NCI-H146 (cell line): ENCODE data around the gene BRD3OS.

ENCODE experiments used
- DNase-seq: peaks from one replicate; lab custom pipeline; 2025; lab: John Stamatoyannopoulos, UW

Gene BRD3OS

DNA sequence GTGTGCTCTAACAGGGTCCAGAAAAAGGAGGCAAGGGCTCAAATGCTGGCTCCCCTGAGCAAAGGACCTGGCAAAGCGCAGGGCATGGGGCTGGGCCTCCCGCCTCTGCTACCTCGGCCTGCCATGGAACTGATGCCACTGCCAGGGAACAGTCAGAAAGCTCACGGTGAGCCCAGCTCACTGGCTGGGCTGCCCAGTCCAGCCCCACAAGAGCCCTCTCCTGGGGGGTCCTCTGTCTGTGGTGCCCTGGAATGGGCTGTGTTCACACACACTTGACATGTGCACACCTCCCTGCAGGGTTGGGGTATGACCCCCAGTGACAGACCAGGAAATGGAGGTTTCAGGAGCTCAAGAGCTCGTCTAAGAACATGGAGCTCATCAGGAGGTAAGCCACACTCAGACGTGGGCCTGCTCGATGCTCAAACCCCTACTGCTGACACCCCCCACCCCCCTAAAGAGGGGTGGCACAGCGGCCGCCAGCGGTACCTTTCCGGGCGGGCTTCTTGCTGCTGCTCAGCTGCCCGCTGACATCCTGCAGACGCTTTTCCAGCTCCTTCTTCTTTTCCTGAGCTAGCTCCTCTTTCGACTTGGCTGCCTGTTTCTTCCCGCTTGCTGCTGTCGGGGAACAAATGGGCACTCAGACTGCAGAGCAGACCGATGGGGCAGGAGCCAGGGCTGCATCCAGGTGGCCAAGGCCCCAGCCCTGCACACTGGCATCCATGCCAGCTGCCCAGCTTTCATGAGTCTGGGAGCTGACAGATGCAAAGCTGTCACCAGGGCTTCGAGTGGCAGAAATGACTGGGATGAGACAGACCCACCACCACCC is 9.1 kb downstream of the BRD3OS start:
- no peak for DNase-seq

- no peak for DNase-seq
Observed at GRCh38 chr9:134035041-134036039, 10.1 kb downstream of the BRD3OS start.

DNA sequence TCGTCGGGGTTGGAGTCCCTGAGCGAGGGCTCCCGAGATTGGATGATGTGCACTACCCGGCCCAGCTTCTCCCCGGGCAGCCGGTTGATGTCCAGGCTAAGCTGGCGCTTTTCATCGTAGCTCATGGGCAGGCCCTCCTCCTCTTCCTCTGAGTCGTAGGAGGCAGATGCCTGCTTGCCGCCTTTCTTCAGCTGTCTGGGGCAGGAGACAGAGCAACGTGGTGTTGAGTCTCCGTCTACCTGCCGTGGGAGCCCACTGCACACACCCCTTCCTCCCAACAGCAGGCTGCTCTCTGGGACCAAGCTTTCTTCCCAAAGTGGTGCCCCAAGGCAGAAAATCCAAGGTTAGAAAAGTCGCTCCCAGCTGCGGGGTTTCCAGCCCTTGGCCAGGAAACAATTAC is 10.8 kb downstream of the BRD3OS start:
- no peak for DNase-seq

DNA sequence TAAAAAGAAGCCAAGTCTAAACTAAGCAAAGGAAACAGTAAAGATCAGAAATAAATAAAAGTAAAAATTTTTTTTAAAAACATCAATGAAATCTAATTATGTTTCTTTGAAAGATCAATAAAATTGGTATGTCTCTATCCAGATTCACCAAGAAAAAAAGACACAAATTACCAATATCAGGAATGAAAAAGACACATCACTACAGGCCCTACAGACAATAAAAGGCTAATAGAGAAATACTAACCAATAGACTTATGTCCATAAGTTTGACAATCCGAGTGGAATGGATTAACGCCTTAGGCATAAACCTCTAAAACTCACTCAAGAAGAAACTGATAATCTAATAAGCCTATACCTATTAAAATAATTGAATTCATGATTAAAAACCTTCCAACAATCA is 12.4 kb downstream of the BRD3OS start:
- DNase-seq: no peak

GRCh38 chr9:134039386-134040175 is 14.3 kb downstream of the BRD3OS start:
- no peak for DNase-seq

GRCh38 chr9:134040176-134040565 is 14.9 kb downstream of the BRD3OS start:
- no peak for DNase-seq

DNA sequence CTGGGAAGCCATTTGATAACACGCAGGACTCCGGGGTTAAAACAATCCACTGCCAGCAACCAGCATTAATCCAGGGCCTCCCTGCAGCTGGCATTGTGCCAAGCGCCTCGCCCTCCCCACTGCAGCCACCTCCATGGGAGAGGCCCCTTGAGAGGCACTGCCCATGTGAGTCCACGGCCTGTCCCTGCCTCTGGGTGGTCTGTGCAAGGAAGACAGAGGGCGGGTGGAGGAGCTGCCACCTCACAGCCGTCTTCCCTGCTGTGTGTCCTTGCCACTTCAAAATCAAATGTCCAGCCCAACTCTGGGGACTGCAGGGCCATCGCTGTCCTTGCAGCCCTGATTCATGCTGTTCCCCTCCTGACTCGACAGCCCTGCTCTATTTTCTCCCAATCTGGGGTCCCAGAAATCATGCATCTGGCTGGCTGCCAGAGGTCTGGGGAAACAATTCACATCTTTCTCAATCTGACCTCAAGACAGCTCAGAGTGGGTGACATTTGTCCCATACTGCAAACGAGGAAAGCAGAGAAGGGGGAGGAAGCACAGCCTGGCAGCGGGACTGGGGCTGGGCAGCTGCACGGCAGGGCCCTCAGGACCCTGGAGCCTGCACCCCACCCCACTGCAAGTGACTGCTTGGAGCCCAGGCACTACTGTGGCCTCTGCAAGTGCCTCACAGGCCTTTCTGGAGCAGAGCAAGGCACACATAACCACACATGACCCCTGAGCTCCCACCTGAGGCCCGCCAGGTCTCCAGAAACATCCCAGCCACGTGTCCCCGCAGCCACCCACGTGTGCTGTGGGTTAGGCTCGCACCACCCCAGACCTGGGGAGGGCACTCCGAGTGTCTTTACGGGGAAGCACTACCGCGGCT is 15.7 kb downstream of the BRD3OS start:
- no peak for DNase-seq

GRCh38 chr9:134041649-134041962 is 16.3 kb downstream of the BRD3OS start:
- no peak for DNase-seq

GRCh38 chr9:134043531-134043988 is 18.3 kb downstream of the BRD3OS start:
- DNase-seq: no peak

DNA sequence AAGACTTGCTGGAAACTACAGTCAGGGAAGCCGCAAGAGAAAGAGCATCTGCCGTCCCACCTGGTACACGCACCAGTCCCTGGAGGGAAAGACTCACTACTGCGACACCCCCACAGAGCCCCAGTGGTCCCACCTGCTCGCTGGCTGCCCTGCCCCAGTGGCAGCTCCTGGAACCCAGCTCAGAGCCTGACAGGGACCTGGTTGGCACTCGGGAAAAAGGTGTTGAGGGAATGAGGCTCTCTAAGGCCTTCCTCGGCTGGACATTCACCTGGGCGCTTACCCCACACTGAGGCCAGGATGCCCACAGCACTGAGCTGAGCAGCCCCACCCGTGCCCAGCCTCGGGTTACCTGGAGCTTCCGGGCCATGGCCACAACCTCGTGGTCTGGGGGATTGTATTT is 19.7 kb downstream of the BRD3OS start:
- no peak for DNase-seq

DNA sequence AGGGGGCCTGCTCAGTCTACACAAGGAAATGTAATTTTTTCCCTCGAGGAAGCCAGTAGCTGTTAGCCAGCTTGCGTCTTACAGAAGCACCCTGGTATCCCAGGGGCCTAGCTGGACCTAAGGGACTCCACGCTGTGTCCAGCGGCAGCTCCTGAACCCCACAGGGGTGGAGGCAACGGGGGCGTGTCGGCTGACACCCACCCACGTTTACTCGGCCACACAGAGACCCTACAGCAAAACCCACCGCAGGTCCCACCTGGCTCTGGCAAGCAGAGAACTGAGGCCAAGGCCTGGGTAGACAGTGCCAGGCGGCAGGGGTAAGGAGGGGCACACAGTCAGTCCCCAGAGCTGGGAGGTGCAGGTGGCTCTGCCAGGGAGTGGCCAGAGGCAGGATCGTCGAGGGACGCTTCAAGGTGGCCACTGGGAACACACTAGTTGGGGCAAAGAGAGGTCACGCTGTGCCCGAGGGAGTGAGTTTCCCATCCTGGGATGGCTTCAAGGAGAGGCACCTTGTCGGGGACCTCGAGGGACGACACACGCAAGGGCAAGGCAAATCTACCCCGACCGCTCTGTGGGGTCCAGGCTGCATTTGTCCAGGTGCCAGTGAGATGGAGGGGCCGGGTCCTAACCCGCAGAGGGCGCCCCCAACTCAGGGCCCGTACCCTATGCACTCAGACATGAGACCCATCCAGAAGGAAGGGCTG is 20.7 kb downstream of the BRD3OS start:
- DNase-seq: no peak

DNA sequence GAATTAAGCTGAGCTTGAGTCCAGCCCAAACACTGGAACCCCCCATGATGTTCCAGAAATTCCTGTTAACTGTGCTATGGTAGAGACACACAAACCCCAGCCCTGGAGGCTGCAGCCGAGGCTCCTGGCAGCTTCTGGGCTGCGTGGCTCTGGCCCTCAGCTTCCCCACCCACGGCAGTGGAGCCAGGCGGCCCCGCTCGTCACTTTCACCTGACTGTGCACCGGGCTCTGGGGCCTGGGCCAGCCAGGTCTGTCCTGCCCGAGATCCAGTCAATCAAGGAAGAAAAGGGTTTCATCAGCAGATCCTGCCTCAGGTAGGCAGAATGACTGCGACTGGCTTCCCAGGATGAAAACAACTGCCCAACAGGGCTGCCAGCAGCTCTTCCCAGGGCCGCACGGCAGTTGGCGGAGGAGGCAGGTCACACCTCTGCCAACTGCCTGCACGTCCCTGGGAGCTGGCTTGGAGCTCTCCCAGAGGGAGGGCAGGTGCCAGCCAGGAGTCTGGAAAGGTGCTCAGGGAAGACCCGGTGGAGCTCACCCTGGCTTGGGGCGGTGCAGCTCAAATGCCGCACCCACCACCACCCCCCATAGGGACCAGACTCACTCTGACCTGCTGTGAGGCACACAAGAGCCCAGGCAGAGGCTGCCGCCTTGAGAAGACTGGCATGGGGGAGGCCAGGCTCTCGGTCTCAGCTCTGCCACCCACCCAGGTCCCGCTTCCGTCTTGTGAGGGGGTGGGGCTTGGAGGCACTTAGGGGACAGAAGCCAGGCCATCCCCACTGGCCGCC is 21.8 kb downstream of the BRD3OS start:
- DNase-seq: no peak

GRCh38 chr9:134047868-134048581 is 22.7 kb downstream of the BRD3OS start:
- no peak for DNase-seq

GRCh38 chr9:134048582-134048968 is 23.3 kb downstream of the BRD3OS start:
- no peak for DNase-seq

DNA sequence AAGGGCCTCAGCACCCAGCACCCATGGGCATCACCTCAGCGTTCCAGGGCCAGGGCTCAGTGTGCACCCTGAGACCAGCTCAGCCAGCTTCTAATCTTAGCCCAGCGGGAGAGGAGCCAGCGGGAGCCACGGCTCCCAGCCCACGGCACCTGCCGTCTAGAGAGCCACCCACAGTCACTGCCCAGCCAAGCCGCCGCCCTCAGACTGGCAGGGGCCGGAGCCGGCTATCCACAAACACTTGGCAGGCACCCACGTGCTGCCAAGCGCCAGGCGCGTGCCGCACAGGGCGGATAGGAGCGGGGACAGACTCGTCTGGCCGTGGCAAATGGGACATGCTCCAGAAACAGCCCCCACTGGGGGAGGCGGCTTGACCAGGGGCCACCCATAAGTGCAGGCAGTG is 24.0 kb downstream of the BRD3OS start:
- DNase-seq: no peak

- no peak for DNase-seq
Observed at GRCh38 chr9:134049772-134050588, 24.7 kb downstream of the BRD3OS start.

GRCh38 chr9:134050726-134051125 is 25.4 kb downstream of the BRD3OS start:
- DNase-seq: no peak

DNA sequence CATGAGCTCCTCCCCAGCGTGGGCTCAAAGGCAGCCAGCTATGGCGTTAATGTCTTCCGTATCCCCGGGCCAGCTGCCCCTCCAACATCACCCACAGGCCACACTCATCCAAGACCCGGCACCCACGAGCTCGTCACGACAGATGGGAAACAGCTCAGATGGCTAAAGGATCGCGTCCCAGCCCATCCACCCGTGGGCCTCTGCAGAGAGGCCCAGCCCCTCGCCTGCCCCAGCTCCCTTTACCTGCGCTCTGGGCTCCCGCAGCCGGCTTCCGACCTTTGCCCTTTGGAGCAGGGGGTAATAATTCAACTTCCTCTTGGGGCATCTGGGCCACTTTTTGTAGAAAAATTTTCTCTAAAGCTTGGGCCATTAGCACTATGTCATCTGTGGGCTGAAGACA is 26.0 kb downstream of the BRD3OS start:
- no peak for DNase-seq
